GM21423 (cell line): ENCODE results near the gene PHACTR1.

Source experiments
- ATAC-seq: cut with Tn5 transposase; IDR thresholded peaks from one replicate; pipeline ENCODE4 v1.9.1; 2021; ENCODE audit warnings: mild to moderate bottlenecking, moderate library complexity; ENCODE audit not compliant: unreplicated experiment

The PHACTR1 gene

GRCh38 chr6:13273931-13274706, 557.6 kb downstream of the PHACTR1 start:
- peak; percentile 39 for ATAC-seq

DNA sequence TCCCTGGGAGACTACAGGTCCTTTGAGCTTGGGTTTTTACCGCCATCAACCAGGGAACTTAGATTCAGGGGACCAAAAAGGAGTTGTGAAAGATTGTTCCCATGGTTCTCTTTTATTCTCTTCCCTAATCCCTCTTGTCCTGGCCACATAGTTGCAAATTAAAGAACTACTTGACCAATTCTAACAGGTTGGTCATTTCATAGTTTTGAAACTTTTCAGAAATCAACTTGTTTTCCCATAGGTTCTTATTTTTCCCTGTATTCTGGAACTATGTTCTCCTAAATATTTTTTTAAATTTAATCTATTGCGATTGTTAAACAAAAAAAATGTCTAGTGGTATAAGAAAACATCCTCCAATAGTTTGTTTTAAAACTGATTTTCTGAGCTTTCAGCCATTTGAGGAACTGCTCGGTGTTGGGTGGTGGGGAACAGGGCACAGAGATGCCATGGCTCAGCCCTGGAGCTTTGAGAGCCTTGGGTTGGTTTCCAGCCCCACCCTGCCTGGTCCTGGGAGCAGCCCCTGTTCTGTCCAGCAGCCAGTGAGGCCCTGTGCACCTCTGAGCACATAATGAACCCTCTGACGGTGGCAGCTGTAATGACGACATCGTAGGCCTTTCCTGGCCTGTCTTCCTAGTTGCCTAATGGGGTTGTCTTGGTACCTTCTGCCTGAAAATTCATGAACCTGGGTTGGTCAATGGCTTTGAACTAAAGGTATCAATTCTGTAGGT, 558.3 kb downstream of the PHACTR1 start:
- no peak for ATAC-seq

- ATAC-seq: no peak
These were observed 558.9 kb downstream of the PHACTR1 start for GRCh38 chr6:13275435-13275989.

- ATAC-seq: no peak
These were observed 560.7 kb downstream of the PHACTR1 start for GRCh38 chr6:13277231-13277630.

- no peak for ATAC-seq
These were observed 561.6 kb downstream of the PHACTR1 start for GRCh38 chr6:13278164-13278563.

GRCh38 chr6:13278991-13279390, 562.4 kb downstream of the PHACTR1 start:
- no peak for ATAC-seq

DNA sequence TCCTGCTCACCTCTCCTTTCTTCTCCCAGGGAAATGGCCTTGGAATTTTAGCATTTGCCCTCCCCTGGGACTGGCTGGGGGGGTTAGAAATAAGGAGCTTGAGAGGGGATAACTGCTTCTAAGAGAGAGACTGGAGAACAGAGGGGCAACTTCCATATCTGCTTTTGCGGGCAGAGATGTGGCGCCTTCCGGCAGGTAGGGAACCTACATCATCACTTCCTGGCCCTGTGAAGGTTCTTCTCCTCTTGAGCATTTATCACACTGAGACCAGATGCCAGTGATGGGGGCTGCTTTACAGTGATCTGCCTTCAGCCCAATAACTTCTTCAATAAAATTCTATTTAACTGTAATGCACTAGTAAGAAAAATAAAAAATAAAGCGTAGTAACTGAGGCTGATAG, 563.7 kb downstream of the PHACTR1 start:
- no peak for ATAC-seq

DNA sequence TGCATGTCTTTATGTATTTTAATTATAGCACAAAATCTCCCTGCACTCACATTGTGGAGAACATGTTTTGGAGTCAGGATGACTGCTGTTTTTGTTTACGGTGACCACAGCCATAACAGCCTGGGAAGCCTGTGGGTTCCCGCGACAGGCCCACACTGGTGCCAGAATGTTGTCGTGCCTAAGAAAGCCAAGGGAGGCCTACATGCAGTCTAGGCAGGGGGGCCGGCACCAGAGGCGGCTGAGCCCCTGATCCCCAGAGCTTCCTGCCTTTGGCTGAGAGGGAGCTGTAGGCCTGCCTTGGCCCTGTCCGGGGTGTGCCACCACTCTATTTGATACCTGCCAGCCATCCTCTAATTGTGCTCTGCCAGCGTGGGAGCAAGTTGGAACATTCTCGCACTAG, 565.1 kb downstream of the PHACTR1 start:
- no peak for ATAC-seq

- ATAC-seq: no peak
These were observed 566.0 kb downstream of the PHACTR1 start for GRCh38 chr6:13282393-13283069.

GRCh38 chr6:13283331-13283730, 566.8 kb downstream of the PHACTR1 start:
- ATAC-seq: no peak

DNA sequence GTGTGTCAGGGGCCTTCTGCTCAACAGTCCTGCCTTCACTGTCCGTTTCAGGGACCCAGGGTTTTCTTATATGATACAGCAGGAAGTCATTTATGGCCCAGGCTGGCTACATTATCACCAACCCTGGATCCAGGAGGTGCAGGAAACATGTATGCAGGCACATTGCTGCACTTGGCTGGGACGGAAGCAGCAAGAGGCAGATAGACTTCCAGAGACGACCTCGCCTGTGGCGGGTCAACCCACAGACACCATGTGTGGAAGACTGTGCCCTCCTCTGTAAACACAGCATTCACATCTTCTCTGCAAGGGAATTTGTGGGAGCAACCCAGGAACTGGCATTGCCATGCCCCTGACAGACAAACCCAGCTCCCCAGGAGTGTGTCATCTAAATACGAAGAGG, 568.1 kb downstream of the PHACTR1 start:
- ATAC-seq: no peak

DNA sequence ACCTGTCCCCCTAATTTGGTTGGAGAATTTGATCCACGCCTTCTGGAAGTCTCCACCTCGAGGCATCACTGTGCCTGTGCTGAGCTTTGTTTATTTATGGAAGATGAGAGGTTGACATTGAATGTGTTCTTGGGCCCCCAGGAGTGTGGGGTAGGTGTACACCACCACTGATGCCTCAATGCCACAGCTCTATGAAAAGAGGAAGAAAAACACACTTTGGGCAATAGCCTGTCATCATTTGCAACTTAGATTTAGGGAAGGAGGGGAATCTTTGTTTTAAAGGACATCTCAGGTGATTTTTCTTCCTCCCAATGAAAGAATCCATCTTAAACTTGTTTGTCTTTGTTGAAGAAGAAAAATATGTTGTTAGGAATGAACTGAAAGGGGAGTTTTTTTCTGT, 569.1 kb downstream of the PHACTR1 start:
- ATAC-seq: no peak

DNA sequence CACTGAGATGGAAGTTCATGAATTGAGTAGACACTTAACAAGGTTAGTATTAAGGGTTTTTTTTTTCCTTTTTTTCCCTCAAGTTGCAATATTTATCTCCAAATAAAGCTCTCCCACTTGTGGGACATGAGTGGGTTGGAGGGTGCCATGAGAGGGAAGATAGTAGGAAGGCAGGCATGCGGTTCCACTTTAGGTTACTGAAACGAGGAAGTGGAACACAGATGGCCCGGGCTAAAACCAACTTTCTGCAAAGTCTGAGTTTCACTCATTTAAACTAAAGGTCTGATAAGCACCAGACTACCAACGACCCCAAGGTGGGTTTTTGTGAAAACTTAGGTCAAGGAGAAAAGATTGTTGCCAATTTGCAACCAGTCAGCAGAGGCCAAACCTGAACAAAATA, 569.6 kb downstream of the PHACTR1 start:
- ATAC-seq: peak; percentile 77

- no peak for ATAC-seq
These were observed 570.5 kb downstream of the PHACTR1 start for GRCh38 chr6:13287104-13287503.

DNA sequence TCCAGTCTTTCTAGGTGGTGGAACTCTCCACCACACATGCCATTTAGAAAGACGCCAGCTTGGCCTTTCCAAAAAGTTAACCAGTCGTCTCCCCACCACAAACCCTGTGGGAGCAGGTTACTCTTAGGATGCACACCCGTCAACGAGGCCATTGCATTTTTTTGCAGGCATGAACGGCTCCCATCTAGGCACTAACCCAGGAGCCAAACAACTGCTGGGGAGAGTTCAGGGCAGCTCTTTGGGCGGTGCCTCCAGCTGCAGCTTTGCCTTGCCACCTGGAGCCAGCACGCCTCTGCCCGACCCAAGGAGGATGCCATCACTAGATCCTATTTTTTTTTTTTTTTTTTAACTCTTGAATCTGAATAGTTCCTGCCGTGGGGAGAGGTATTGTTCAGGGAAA, 571.9 kb downstream of the PHACTR1 start:
- no peak for ATAC-seq

DNA sequence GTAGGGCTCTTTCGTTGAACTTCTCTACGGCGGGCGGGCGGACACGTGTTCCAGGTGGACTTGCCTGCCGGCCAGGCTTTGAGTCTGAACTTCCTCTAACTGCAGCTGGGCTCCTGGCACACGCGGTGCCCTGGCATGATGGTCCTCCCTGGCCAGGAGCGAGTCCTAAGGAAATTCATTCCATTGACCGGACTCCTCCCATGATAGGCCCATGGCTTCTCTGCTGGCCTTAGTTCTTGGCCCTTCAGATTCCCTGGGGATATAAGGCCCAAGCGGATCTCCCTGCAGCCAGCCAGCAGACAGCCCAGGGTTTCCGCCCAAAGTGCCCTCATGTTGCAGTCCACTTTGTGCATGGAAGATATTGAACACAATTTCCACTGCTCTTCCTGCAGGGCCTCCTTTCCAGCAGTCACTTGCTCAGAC, 572.4 kb downstream of the PHACTR1 start:
- no peak for ATAC-seq

GRCh38 chr6:13289789-13290318, 573.3 kb downstream of the PHACTR1 start:
- no peak for ATAC-seq

- no peak for ATAC-seq
These were observed 573.8 kb downstream of the PHACTR1 start for GRCh38 chr6:13290335-13290734.

- no peak for ATAC-seq
These were observed 576.2 kb downstream of the PHACTR1 start for GRCh38 chr6:13292774-13293173.

DNA sequence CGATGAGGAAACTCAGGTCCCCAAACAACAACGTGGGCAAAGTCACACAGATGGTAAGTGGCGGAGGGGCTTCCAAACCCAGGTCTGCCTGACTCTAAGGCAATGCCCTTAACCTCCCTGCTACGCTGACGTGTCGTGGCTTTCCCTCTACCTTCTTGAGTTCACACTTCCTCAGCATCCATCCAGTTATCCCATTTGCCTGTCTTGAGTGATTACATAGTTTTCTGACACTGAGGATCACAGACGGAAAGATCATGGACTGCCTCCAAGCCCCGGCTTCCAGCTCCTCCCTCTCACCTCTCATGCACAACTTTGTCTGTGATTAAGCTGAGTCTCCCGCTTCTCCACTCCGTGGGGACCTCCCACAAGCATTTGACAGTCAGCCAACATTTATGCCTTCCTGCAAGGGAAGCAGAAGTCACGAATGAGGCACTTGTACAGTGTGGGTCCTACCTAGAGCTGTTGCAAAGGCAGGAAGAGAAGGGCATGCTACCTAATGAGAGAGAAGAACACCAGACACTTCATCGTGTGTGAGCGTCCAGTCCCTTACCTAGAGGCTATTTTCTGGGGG, 578.0 kb downstream of the PHACTR1 start:
- ATAC-seq: no peak

DNA sequence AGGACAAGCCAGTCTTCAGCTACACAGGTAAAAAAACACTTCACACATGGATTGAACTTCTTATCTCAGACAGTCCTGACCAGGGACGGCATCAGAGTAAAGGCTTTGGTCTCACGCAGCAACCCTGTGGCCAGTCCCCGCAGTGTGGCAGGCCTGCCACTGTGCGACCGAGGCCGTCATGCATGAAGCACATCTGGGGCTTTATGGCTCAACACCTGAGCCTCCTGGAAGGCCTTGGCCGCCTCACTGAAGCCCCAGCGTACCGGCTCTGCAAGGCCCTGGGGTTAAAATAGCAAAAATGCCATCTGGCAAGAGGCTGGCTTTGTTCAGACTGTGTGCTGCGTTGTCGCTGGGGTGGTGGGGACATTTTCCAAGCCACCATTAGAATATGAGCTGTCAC, 579.0 kb downstream of the PHACTR1 start:
- ATAC-seq: no peak
